Measurements from ENCODE around the gene AZU1. TPM values are rescaled to one million over a fixed set of nuclear protein-coding genes. Genes with fewer than 3 reads are reported as not detected.
A peak's percentile ranks its signal among the peaks of the same experiment; 100 is the strongest.
"Not testable (repeated sequence)": the region's sequence is repeated elsewhere in the genome, so short reads cannot be mapped to it uniquely, and the experiment has no call there.

Gene AZU1
- total RNA-seq, 2 experiments from 2014 or later: not detected

DNA sequence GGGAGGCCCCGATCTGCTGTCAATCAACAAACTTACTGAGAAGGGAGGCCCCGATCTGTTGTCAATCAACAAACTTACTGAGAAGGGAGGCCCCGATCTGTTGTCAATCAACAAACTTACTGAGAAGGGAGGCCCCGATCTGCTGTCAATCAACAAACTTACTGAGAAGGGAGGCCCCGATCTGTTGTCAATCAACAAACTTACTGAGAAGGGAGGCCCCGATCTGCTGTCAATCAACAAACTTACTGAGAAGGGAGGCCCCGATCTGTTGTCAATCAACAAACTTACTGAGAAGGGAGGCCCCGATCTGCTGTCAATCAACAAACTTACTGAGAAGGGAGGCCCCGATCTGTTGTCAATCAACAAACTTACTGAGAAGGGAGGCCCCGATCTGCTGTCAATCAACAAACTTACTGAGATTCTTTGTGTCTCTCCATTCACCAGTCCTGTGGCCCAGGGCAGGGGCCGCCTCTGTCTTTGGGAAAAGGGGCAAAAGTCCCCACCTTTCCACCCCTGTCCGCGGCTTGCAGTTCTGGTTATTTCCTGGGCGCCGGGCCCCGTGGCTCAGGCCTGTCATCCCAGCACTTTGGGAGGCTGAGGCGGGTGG lies 26.1 kb downstream of the AZU1 start:
- peaks cover 13% of the 10 kb centered on the region for H3K27me3 Mint-ChIP-seq
- H3K9me3 Mint-ChIP-seq (ENCODE audit: low read depth); H3K4me1 Mint-ChIP-seq; H3K4me3 Mint-ChIP-seq; DNase-seq; ATAC-seq; POLR2A ChIA-PET; H3K36me3 Mint-ChIP-seq (ENCODE audit: low read depth); H3K27ac Mint-ChIP-seq: not testable (repeated sequence)
- CTCF ChIA-PET: interaction anchor here (0.7 kb wide), 1 partner anchor 30 kb away, joined by 3 read pairs; no protein-coding TSS in a partner anchor
- intact Hi-C loops (cut with DNase I, micrococcal nuclease): loop anchor here in 1 of 2 experiments (10.0 kb wide), 1 partner anchor 79 kb away; no protein-coding TSS in a partner anchor

DNA sequence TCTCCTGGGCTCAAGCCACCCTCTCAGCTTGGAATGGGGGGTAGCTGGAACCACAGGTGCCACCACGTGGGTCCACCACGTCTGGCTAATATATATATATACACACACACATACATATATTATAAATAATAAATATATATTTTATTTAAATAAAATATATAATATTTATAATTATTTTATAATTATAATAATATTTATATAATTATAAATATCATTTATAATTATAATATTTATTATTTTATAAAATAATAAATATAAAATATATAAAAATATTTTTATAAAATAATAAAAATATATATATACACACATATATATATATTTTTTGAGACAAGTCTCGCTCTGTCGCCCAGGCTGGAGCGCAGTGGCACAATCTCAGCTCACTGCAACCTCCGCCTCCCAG lies 26.9 kb downstream of the AZU1 start:
- Mint-ChIP-seq H3K27me3 (peaks cover 11% of the 10 kb centered on the region), H3K4me1 (no peaks in the 10 kb centered on the region), H3K27ac (no peak overlapping the region), H3K4me3 (no peak overlapping the region), H3K9me3 (ENCODE audit: low read depth) (no peaks in the 10 kb centered on the region), H3K36me3 (ENCODE audit: low read depth) (no peaks in the 10 kb centered on the region)
- no peak for DNase-seq
- ChIA-PET CTCF (interaction anchor here (0.7 kb wide), 1 partner anchor 31 kb away, joined by 3 read pairs; no protein-coding TSS in a partner anchor), POLR2A (no interaction called here)
- ATAC-seq: no peak
- intact Hi-C loops (cut with DNase I, micrococcal nuclease): loop anchor here in 1 of 2 experiments (10.0 kb wide), 1 partner anchor 80 kb away; no protein-coding TSS in a partner anchor

DNA sequence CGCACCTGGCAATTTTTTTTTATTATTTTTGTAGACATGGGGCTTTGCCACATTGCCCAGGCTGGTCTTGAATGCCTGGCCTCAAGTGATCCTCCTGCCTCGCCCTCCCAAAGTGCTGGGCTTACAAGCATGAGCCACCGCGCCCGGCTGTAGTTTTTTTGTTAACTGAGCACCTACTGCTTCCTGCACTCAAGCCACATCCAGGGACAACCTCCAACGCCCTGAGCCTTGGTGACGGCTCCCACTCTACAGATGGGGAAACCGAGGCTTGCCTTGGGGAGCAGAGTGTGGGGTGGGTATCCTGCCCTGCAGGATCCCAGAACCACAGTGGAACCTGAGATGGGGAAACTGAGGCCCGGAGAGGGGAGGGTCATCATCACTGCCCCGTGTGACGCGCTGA lies 27.5 kb downstream of the AZU1 start:
- intact Hi-C loops (cut with DNase I, micrococcal nuclease): loop anchor here in 1 of 2 experiments (10.0 kb wide), 1 partner anchor 80 kb away; no protein-coding TSS in a partner anchor
- no peaks in the 10 kb centered on the region for H3K4me1 Mint-ChIP-seq
- no peak overlapping the region for H3K27ac Mint-ChIP-seq
- POLR2A ChIA-PET: no interaction called here
- no peak overlapping the region for H3K4me3 Mint-ChIP-seq
- CTCF ChIA-PET: interaction anchor here (1.0 kb wide), 1 partner anchor 92 kb away, joined by 3 read pairs; no protein-coding TSS in a partner anchor
- ATAC-seq: no peak
- no peaks in the 10 kb centered on the region for H3K9me3 Mint-ChIP-seq (ENCODE audit: low read depth)
- no peaks in the 10 kb centered on the region for H3K36me3 Mint-ChIP-seq (ENCODE audit: low read depth)
- peaks cover 11% of the 10 kb centered on the region for H3K27me3 Mint-ChIP-seq
- DNase-seq: no peak

DNA sequence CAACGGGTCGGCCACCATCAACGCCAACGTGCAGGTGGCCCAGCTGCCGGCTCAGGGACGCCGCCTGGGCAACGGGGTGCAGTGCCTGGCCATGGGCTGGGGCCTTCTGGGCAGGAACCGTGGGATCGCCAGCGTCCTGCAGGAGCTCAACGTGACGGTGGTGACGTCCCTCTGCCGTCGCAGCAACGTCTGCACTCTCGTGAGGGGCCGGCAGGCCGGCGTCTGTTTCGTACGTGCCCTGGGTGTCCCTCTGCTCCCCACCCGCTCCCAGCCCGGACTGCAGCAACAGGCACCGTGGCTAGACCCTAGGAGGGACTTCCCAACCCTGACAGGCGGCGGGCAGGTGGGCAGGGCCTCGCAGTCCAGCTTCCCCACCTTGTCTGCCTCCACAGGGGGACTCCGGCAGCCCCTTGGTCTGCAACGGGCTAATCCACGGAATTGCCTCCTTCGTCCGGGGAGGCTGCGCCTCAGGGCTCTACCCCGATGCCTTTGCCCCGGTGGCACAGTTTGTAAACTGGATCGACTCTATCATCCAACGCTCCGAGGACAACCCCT lies 28.0 kb downstream of the AZU1 start:
- intact Hi-C loops (cut with DNase I, micrococcal nuclease): loop anchor here in 1 of 2 experiments (10.0 kb wide), 1 partner anchor 81 kb away; no protein-coding TSS in a partner anchor
- H3K27ac Mint-ChIP-seq: no peak overlapping the region
- H3K27me3 Mint-ChIP-seq: peaks cover 10% of the 10 kb centered on the region
- H3K4me3 Mint-ChIP-seq: no peak overlapping the region
- POLR2A ChIA-PET: no interaction called here
- CTCF ChIA-PET: interaction anchor here (1.0 kb wide), 1 partner anchor 92 kb away, joined by 3 read pairs; no protein-coding TSS in a partner anchor
- ATAC-seq (no peak), DNase-seq (no peak)
- H3K4me1 Mint-ChIP-seq: no peaks in the 10 kb centered on the region
- H3K9me3 Mint-ChIP-seq (ENCODE audit: low read depth): no peaks in the 10 kb centered on the region
- no peaks in the 10 kb centered on the region for H3K36me3 Mint-ChIP-seq (ENCODE audit: low read depth)

DNA sequence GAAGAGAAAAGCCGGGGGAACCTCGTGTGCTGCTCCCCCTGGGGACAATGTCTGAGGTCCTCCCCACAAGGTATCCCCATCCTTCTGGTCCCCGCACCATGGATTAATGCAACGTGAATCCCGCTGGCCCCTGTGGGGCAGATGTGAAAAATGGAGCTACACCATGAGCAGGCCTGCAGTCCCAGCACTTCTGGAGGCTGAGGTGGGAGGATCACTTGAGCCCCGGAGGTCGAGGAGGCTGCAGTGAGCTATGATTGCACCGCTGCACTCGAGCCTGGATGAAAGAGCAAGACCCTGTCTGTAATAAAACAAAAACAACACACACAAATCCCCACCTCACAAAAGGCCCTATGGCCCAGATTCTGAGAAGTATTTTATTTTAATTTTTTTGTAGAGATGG lies 30.6 kb downstream of the AZU1 start:
- Mint-ChIP-seq H3K4me3 (no peak overlapping the region), H3K9me3 (ENCODE audit: low read depth) (no peaks in the 10 kb centered on the region), H3K27me3 (peaks cover 13% of the 10 kb centered on the region), H3K36me3 (ENCODE audit: low read depth) (no peaks in the 10 kb centered on the region), H3K27ac (no peak overlapping the region), H3K4me1 (peaks cover 8% of the 10 kb centered on the region)
- POLR2A ChIA-PET: interaction anchor here (0.7 kb wide), 1 partner anchor 20 kb away, joined by 5 read pairs; no protein-coding TSS in a partner anchor
- intact Hi-C loops (cut with DNase I, micrococcal nuclease): loop anchor here in 1 of 2 experiments (10.0 kb wide), 1 partner anchor 83 kb away; no protein-coding TSS in a partner anchor
- CTCF ChIA-PET: interaction anchor here (0.8 kb wide), 1 partner anchor 126 kb away, joined by 3 read pairs; the partner anchor contains the start of gene WDR18
- DNase-seq: no peak
- no peak for ATAC-seq

DNA sequence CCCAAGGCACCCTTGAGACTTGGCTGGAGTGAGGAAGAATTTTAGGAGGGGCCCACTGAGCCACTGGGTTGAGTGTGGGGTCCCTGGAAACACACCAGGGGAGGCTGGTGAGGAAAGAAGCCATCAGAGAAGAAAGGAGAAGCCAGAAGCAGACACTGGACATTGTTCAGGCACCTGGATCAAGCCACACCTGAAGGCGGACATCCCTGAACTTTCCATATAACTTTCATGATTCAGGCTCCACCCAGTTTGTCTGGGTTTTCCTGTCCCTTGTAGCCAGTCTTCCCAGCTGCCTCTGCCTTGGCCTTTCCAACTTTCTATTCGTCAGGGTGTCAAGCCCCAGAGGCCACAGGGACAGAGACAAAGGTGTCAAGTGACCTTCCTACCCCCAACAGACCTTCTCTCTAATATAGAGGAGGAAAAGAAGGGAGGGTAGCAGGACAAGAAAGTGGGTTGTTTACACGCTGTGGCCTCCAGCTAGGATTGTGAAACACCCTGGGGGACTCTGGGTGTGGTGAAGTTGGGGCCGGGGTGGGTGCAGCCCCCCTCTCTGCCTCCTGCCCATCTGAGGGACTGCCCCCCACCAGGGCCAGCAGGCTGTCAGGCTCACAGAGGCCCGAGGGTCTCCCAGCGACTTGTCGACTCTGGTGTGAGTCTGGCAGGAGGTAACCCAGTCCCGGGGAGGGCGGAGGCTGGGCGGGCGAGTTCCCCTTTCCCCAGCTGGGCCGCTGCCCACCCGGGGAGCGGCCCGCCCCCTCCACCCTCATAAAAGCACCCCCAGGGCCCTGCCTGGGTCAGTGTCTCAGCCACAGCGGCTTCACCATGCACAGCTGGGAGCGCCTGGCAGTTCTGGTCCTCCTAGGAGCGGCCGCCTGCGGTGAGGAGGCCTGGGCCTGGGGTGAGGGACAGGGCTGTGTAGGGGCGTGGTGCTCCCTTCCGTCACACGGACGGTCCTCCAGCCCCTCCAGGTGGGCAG lies 31.5 kb downstream of the AZU1 start, which contains the start of gene CFD:
Gene CFD, plus strand, starts transcription at position 797 of the 976 bp plus-strand sequence. Its CDS starts 26 bp downstream, at position 823.
- H3K27ac Mint-ChIP-seq: no peak within 1 kb of the TSS
- H3K9me3 Mint-ChIP-seq (ENCODE audit: low read depth): no peaks in the 10 kb centered on the region
- ATAC-seq (no peak), DNase-seq (no peak)
- no peak within 1 kb of the TSS for H3K4me3 Mint-ChIP-seq
- intact Hi-C loops (cut with DNase I, micrococcal nuclease): loop anchor here in 1 of 2 experiments (10.0 kb wide), 1 partner anchor 84 kb away; no protein-coding TSS in a partner anchor
- peaks cover 13% of the 10 kb centered on the region for H3K4me1 Mint-ChIP-seq
- CTCF ChIA-PET: no interaction called here
- H3K36me3 Mint-ChIP-seq (ENCODE audit: low read depth): no peaks in the 10 kb centered on the region
- H3K27me3 Mint-ChIP-seq: peaks cover 13% of the 10 kb centered on the region
- POLR2A ChIA-PET: no interaction called here

DNA sequence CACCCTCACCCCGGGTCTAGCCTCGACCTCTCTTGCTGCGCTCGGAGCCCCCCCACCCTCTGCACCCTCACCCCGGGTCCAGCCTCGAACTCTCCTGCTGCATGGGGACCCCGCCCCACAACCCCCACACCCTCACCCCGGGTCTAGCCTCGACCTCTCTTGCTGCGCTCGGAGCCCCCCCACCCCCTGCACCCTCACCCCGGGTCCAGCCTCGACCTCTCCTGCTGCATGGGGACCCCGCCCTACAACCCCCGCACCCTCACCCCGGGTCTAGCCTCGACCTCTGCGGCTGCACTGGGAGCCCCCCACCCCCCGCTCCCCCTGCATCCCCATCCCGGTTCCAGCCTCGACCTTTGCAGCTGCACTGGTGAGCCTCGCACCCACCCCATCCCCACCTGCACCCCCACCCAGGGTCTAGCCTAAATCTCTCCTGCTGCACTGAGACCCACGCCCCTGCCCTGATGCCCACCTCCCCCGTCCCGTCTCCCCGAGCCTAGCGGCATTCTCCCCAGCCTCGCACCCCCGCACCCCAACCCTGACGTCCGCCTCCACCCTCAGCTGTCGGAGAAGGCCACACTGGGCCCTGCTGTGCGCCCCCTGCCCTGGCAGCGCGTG lies 33.6 kb downstream of the AZU1 start:
- no peaks in the 10 kb centered on the region for H3K36me3 Mint-ChIP-seq (ENCODE audit: low read depth)
- H3K27ac Mint-ChIP-seq: no peak overlapping the region
- no peak overlapping the region for H3K4me3 Mint-ChIP-seq
- ATAC-seq (no peak), DNase-seq (no peak)
- peaks cover 13% of the 10 kb centered on the region for H3K4me1 Mint-ChIP-seq
- no peaks in the 10 kb centered on the region for H3K9me3 Mint-ChIP-seq (ENCODE audit: low read depth)
- CTCF ChIA-PET: interaction anchor here (1.3 kb wide), 1 partner anchor 62 kb away, joined by 4 read pairs; no protein-coding TSS in a partner anchor
- POLR2A ChIA-PET: no interaction called here
- peaks cover 13% of the 10 kb centered on the region for H3K27me3 Mint-ChIP-seq
- intact Hi-C loops (cut with DNase I, micrococcal nuclease): no loop called here

DNA sequence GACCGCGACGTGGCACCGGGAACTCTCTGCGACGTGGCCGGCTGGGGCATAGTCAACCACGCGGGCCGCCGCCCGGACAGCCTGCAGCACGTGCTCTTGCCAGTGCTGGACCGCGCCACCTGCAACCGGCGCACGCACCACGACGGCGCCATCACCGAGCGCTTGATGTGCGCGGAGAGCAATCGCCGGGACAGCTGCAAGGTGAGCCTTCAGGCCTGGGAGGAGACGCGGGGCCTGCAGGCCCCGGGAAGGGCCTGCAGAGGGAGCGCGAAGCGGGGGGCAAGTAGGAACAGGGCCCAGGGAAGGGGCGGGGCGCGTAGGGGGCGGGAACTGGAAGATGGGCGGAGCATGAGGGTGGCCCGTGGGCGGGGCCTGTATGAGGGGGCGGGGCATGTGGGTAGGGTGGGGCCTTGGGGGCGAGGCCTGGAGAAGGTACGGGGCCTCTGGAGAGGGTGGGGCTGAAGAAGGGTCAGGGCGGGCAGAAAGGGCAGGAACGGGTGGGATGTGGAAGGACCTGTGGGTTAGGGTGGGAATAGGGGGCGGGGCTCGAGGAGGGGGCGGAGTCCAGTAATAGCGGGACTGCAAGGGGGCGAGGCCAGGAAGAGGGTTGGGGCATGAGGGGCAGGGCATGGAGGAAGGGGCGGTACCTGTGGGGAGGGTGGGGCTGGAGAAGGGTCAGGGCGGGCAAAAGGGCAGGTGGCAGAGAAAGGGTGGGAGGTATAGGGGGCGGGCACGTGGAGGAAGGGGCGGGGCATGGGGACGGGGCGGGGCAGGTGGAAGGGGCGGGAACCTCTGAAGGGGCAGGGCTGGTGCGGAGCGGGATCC lies 34.3 kb downstream of the AZU1 start:
- H3K27ac Mint-ChIP-seq: no peak overlapping the region
- intact Hi-C loops (cut with DNase I, micrococcal nuclease): loop anchor here (1.0 to 2.0 kb wide), 15 partner anchors 11 to 379 kb away; partner anchors contain the start of genes ATP5F1D (in 1 of the 2), MED16 (in 1 of the 2), POLRMT (in 1 of the 2) and PTBP1 (in 1 of the 2)
- H3K36me3 Mint-ChIP-seq (ENCODE audit: low read depth): no peaks in the 10 kb centered on the region
- ChIA-PET POLR2A (no interaction called here), CTCF (interaction anchor here (2.1 kb wide), 1 partner anchor 121 kb away, joined by 21 read pairs; the partner anchor contains the start of gene WDR18)
- DNase-seq (peak; percentile 87), ATAC-seq (peak; percentile 61)
- peaks cover 13% of the 10 kb centered on the region for H3K27me3 Mint-ChIP-seq
- peaks cover 13% of the 10 kb centered on the region for H3K4me1 Mint-ChIP-seq
- H3K9me3 Mint-ChIP-seq (ENCODE audit: low read depth): no peaks in the 10 kb centered on the region
- H3K4me3 Mint-ChIP-seq: peak overlapping the region; percentile 40

DNA sequence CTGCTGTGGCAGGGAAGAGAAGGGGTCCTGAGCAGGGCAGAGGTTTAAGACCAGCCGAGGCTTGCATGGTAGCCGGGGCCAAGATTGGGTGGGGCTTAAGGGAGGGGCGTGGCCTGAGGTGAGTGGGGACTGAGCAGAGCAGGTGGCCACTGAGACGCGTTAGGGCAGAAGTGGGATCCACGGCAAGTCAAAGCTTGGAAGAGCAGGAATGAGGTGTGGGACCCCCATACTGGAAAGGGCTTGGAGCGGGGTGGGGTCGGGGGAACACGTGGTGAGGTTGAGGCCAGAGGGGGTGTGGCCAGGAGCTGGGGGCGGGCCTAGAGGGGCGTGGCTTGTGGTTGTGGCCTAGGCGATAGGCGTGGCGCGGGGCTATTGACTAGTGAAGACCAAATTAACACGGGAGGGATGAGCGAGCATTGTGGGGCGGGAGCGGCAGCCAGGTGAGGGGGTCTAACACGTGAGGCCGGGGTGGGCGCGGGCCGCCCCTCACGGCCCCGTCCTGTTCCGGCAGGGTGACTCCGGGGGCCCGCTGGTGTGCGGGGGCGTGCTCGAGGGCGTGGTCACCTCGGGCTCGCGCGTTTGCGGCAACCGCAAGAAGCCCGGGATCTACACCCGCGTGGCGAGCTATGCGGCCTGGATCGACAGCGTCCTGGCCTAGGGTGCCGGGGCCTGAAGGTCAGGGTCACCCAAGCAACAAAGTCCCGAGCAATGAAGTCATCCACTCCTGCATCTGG lies 35.1 kb downstream of the AZU1 start:
- CTCF ChIA-PET: interaction anchor here (0.9 to 2.1 kb wide), 8 partner anchors 30 to 180 kb away, joined by 4 to 21 read pairs (median 6); partner anchors contain the start of genes MED16, RNU6-9 and WDR18
- Mint-ChIP-seq H3K9me3 (ENCODE audit: low read depth) (no peaks in the 10 kb centered on the region), H3K4me3 (peak overlapping the region; percentile 40), H3K27me3 (peaks cover 11% of the 10 kb centered on the region), H3K4me1 (peaks cover 13% of the 10 kb centered on the region), H3K36me3 (ENCODE audit: low read depth) (no peaks in the 10 kb centered on the region), H3K27ac (no peak overlapping the region)
- DNase-seq (peak; percentile 90), ATAC-seq (peak; percentile 56)
- POLR2A ChIA-PET: interaction anchor here (1.0 kb wide), 1 partner anchor 10 kb away, joined by 3 read pairs; no protein-coding TSS in a partner anchor
- intact Hi-C loops (cut with DNase I, micrococcal nuclease): loop anchor here (1.0 to 2.0 kb wide), 15 partner anchors 11 to 378 kb away; partner anchors contain the start of genes ATP5F1D (in 1 of the 2), MED16 (in 1 of the 2), POLRMT (in 1 of the 2) and PTBP1 (in 1 of the 2)

Measured in activated CD4-positive, alpha-beta T cell treated with anti-CD3 and anti-CD28 coated beads for 36 hours (primary cell).